Mucosa of descending colon (tissue), 3 donors: ENCODE data around the gene MARCHF11. TPM values are rescaled to one million over a fixed set of nuclear protein-coding genes. Genes with fewer than 3 reads are reported as not detected.

Source experiments
- ATAC-seq: fragments of 200-7000 bp; cut with Tn5 transposase; one replicate; pipeline ENCODE4 v1.9.1; 2020; ENCODE audit warnings: mild to moderate bottlenecking, moderate library complexity
- DNase-seq, 3 donors: peaks; one replicate each; pipeline ENCODE4 v3.0.0-alpha.2; 2020
- H3K36me3 ChIP-seq: fragments of 200-600 bp; one replicate; pipeline ENCODE4 v1.8.0; 2021; ENCODE audit warnings: low read depth, mild to moderate bottlenecking
- H3K4me1 ChIP-seq: fragments of 200-600 bp; one replicate; pipeline ENCODE4 v1.8.0; 2021; ENCODE audit warnings: low read depth, mild to moderate bottlenecking
- H3K4me3 ChIP-seq: fragments of 200-600 bp; one replicate; pipeline ENCODE4 v1.8.0; 2021; ENCODE audit warnings: mild to moderate bottlenecking
- H3K9me3 ChIP-seq: fragments of 200-600 bp; one replicate; pipeline ENCODE4 v1.8.0; 2021; ENCODE audit warnings: mild to moderate bottlenecking
- intact Hi-C, 2 donors: fragments of 100-400 bp; cut with DNase I in 1 of 2; cut with micrococcal nuclease in 1 of 2; formaldehyde crosslinking; loops; one replicate each; pipeline versions ENCODE4 v1.11.0 to v1.11.1; 2022; cut with DNase I, micrococcal nuclease
- total RNA-seq, 3 donors: library from RNA; stranded (reverse); fragmentation: NEBNext Ultra II Directional in 2 of 3; extraction: Animal tissue kit (Norgen Biotek cat#: 25700) in 2 of 3; gene quantifications; one replicate each; pipeline versions ENCODE4 v1.2.1 to v1.2.4, GENCODE V29; 2021 to 2023
- TF ChIP-seq, protein P1 (sequence below): fragments of 200-600 bp; IDR thresholded peaks from one replicate; pipeline ENCODE4 v1.8.0; 2022; ENCODE audit warnings: antibody characterized with exemption, mild to moderate bottlenecking
- donor health status: DM: no; HTN: no; CAD: no; lungs with moderate emphysema.
- donor health status: DM: no; HTN: no; CAD: no.
- donor health status: DM: no; HTN: yes; CAD: no.

MARCHF11 gene
- total RNA-seq, 3 donors from 2014 or later, result not detected

DNA sequence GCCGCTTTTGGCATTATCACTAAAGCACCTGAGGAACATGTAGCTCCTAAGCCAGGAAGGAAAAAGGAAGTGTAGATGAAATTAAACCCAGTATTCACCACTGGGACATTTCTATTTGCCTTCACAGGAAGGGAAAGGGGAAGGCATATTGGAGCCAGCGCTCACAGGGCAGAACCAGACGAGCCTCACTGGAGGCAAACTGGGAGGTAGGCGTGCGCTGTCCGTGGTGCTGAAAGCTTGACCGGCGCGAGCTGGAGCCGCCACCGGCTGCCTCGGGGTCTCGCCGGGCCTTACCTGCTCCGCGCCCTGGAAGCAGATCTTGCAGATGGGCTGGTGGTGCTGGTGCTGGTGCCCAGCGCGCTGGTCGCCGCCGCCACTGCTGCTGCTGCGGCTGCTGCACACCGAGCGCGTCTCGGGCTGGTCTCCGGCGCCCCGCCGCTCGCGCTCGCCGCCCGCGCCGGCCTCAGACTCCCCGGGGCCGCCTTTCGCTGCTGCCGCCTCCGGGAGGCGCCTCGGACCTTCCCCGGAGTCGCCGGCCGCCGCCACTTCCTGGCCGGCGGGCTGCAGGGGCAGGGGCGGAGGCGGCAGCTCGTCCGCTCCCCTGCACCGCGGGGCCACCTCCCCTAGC lies 732 bp downstream of the MARCHF11 start:
- Histone ChIP-seq H3K9me3 (no peaks in the 10 kb centered on the region), H3K4me3 (no peak overlapping the region), H3K36me3 (no peaks in the 10 kb centered on the region), H3K4me1 (no peaks in the 10 kb centered on the region)
- TF ChIP-seq, protein P1, sequence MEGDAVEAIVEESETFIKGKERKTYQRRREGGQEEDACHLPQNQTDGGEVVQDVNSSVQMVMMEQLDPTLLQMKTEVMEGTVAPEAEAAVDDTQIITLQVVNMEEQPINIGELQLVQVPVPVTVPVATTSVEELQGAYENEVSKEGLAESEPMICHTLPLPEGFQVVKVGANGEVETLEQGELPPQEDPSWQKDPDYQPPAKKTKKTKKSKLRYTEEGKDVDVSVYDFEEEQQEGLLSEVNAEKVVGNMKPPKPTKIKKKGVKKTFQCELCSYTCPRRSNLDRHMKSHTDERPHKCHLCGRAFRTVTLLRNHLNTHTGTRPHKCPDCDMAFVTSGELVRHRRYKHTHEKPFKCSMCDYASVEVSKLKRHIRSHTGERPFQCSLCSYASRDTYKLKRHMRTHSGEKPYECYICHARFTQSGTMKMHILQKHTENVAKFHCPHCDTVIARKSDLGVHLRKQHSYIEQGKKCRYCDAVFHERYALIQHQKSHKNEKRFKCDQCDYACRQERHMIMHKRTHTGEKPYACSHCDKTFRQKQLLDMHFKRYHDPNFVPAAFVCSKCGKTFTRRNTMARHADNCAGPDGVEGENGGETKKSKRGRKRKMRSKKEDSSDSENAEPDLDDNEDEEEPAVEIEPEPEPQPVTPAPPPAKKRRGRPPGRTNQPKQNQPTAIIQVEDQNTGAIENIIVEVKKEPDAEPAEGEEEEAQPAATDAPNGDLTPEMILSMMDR, result no peak
- intact Hi-C loops, result no loop called here
- peak; percentile 52 to 82 (median 76) for DNase-seq
- ATAC-seq, result peak; percentile 81

DNA sequence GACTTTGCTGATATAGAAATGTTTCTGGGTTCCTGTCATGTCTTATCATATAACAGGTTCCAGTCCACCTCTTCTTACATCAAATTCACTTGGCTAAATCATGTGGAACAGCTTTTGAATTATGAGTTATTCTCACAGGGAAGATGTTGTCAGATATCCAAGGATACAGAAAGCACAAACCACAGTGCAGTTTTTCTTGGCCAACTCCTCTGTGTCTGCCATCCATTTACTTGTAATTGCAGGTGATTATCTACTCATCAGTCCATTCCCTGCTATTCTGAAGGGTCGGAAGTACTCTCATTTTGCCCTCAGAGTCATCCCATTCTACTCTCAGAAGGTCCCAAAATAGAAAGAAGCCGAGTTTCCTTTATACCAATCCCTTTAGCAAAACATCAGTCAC lies 10.0 kb downstream of the MARCHF11 start:
- no peak overlapping the region for H3K4me3 ChIP-seq
- TF ChIP-seq, protein P1, result no peak
- no peak for ATAC-seq
- no peaks in the 10 kb centered on the region for H3K9me3 ChIP-seq
- intact Hi-C loops, result no loop called here
- no peaks in the 10 kb centered on the region for H3K36me3 ChIP-seq
- H3K4me1 ChIP-seq, result no peaks in the 10 kb centered on the region
- no peak for DNase-seq

DNA sequence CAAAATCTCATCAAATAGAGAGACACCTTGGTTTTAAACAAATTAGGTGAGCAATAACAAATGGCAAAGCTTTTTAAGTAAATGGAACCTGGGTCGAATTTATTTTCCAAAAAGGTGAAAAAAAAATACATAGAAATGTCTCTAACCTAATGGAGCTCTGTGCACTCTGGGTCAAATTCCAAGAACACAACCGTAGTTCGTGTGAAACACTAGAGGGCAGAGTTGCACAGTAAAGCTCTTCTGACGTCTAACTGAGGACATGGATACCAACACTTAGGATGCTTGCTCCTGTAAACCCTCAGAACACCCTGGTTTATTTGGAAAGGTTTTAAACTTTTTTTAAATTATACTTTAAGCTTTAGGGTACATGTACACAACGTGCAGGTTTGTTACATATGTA lies 18.9 kb downstream of the MARCHF11 start:
- Histone ChIP-seq H3K36me3 (no peaks in the 10 kb centered on the region), H3K9me3 (no peaks in the 10 kb centered on the region), H3K4me1 (no peaks in the 10 kb centered on the region), H3K4me3 (no peak overlapping the region)
- TF ChIP-seq, protein P1, result no peak
- ATAC-seq, result peak; percentile 86
- DNase-seq, result peak in 1 of 3 donors; percentile 44
- intact Hi-C loops, result no loop called here

DNA sequence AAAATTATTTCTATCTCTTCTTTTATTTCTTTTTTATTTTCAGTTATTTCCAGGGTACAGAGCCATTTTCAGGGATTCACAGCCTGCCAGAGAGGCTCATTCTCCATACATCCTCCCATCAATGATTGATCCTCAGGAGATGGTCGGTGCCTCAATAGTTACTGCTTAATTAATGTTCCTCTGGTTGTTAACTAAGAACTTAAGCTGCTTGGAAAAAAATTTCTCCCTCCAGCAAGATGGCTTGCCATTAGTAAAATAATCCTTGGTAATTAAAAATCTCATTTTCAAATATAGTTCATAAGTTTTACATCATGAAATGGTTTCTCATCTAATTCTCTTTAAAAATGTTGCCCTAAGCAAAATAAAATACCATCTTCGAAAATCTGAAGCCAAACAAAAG lies 20.0 kb downstream of the MARCHF11 start:
- ATAC-seq, result no peak
- Histone ChIP-seq H3K4me3 (no peak overlapping the region), H3K4me1 (no peaks in the 10 kb centered on the region), H3K36me3 (no peaks in the 10 kb centered on the region), H3K9me3 (no peaks in the 10 kb centered on the region)
- no peak for DNase-seq
- intact Hi-C loops, result no loop called here
- TF ChIP-seq, protein P1, result no peak

DNA sequence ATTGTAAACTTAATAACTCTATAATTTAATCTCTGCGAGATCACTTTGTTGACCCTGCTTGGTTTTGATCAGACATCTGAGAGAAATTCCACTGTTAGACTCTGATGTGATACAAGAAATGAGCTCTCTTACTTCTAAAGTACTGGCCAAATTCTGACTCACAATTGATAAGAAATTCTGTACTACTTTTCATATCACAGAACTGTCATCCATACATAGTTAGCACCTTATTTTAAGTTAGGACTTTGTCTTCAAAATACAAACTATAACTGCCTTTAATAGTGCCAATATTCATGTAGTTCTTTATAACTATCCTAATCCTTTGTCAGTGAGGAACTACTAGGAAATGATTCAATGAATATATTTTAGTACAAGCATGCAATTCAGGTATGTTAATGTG lies 23.4 kb downstream of the MARCHF11 start:
- Histone ChIP-seq H3K36me3 (no peaks in the 10 kb centered on the region), H3K4me3 (no peak overlapping the region), H3K4me1 (no peaks in the 10 kb centered on the region), H3K9me3 (no peaks in the 10 kb centered on the region)
- ATAC-seq (no peak), DNase-seq (no peak)
- TF ChIP-seq, protein P1, result no peak
- intact Hi-C loops, result no loop called here
